H1 (cell line): Measurements from ENCODE around the gene SOBP. TPM values are rescaled to one million over a fixed set of nuclear protein-coding genes. Genes with fewer than 3 reads are reported as not detected.

ENCODE experiments used
- KDM4A ChIP-seq: IDR thresholded peaks from one replicate; pipeline ENCODE4 v1.7.1; 2012; ENCODE audit warnings: low read depth, mild to moderate bottlenecking, moderate library complexity, low read length, inconsistent platforms; ENCODE audit not compliant: severe bottlenecking
- RBBP5 ChIP-seq: IDR thresholded peaks from 2 replicates; pipeline ENCODE4 v1.7.1; 2012; ENCODE audit warnings: low read depth, mild to moderate bottlenecking, inconsistent platforms, low read length, moderate library complexity, borderline replicate concordance
- SAP30 ChIP-seq: fragments of 300-600 bp; sonication (generic); IDR thresholded peaks from 2 replicates; pipeline ENCODE4 v1.7.1; 2012; ENCODE audit warnings: low read length, moderate library complexity, mild to moderate bottlenecking, inconsistent platforms; ENCODE audit not compliant: insufficient read depth, insufficient replicate concordance
- SUZ12 ChIP-seq: fragments of 200-600 bp; sonication (generic); IDR thresholded peaks from 2 replicates; pipeline ENCODE4 v1.6.1; 2012; ENCODE audit warnings: mild to moderate bottlenecking, inconsistent platforms, low read length, moderate library complexity, mixed read lengths
- TAF7 ChIP-seq: optimal IDR thresholded peaks from 2 replicates; pipeline ENCODE3; 2011; ENCODE audit warnings: low read depth, mild to moderate bottlenecking, inconsistent platforms, low read length, moderate library complexity, borderline replicate concordance
- polyA plus RNA-seq, 7 experiments: library from polyadenylated mRNA; depleted of rRNA in 3 of 7; stranded (reverse) in 5 of 7; unstranded in 2 of 7; fragments of >200 nt in 5 of 7; fragments of 200-250 nt in 2 of 7; gene quantifications; 1 replicate in 5 of 7; 2 replicates in 1 of 7; 4 replicates in 1 of 7; pipeline versions ENCODE4 v1.2.1 to v1.2.3, GENCODE V29; 2011 to 2013; ENCODE audit warnings: missing spikeins in 2 of 7, mixed read lengths in 2 of 7
- total RNA-seq: library from RNA; stranded (reverse); fragmentation: NEBNext Ultra II Directional; extraction: Animal tissue kit (Norgen Biotek cat#: 25700); gene quantifications from 2 replicates; pipeline ENCODE4 v1.2.1, GENCODE V29; 2021
- TF ChIP-seq, protein P1 (sequence below): fragments of 300-600 bp; sonication (generic); IDR thresholded peaks from 2 replicates; pipeline ENCODE4 v1.7.1; 2012; ENCODE audit warnings: low read length, moderate library complexity, mild to moderate bottlenecking, inconsistent platforms; ENCODE audit not compliant: insufficient replicate concordance

SOBP gene
- total and polyA plus RNA-seq, 2 of the 8 experiments (the other 6 are each of a cell fraction or from before 2014, with no cell fraction given), result 0.45 to 6.2 TPM

- TF ChIP-seq, protein P1, sequence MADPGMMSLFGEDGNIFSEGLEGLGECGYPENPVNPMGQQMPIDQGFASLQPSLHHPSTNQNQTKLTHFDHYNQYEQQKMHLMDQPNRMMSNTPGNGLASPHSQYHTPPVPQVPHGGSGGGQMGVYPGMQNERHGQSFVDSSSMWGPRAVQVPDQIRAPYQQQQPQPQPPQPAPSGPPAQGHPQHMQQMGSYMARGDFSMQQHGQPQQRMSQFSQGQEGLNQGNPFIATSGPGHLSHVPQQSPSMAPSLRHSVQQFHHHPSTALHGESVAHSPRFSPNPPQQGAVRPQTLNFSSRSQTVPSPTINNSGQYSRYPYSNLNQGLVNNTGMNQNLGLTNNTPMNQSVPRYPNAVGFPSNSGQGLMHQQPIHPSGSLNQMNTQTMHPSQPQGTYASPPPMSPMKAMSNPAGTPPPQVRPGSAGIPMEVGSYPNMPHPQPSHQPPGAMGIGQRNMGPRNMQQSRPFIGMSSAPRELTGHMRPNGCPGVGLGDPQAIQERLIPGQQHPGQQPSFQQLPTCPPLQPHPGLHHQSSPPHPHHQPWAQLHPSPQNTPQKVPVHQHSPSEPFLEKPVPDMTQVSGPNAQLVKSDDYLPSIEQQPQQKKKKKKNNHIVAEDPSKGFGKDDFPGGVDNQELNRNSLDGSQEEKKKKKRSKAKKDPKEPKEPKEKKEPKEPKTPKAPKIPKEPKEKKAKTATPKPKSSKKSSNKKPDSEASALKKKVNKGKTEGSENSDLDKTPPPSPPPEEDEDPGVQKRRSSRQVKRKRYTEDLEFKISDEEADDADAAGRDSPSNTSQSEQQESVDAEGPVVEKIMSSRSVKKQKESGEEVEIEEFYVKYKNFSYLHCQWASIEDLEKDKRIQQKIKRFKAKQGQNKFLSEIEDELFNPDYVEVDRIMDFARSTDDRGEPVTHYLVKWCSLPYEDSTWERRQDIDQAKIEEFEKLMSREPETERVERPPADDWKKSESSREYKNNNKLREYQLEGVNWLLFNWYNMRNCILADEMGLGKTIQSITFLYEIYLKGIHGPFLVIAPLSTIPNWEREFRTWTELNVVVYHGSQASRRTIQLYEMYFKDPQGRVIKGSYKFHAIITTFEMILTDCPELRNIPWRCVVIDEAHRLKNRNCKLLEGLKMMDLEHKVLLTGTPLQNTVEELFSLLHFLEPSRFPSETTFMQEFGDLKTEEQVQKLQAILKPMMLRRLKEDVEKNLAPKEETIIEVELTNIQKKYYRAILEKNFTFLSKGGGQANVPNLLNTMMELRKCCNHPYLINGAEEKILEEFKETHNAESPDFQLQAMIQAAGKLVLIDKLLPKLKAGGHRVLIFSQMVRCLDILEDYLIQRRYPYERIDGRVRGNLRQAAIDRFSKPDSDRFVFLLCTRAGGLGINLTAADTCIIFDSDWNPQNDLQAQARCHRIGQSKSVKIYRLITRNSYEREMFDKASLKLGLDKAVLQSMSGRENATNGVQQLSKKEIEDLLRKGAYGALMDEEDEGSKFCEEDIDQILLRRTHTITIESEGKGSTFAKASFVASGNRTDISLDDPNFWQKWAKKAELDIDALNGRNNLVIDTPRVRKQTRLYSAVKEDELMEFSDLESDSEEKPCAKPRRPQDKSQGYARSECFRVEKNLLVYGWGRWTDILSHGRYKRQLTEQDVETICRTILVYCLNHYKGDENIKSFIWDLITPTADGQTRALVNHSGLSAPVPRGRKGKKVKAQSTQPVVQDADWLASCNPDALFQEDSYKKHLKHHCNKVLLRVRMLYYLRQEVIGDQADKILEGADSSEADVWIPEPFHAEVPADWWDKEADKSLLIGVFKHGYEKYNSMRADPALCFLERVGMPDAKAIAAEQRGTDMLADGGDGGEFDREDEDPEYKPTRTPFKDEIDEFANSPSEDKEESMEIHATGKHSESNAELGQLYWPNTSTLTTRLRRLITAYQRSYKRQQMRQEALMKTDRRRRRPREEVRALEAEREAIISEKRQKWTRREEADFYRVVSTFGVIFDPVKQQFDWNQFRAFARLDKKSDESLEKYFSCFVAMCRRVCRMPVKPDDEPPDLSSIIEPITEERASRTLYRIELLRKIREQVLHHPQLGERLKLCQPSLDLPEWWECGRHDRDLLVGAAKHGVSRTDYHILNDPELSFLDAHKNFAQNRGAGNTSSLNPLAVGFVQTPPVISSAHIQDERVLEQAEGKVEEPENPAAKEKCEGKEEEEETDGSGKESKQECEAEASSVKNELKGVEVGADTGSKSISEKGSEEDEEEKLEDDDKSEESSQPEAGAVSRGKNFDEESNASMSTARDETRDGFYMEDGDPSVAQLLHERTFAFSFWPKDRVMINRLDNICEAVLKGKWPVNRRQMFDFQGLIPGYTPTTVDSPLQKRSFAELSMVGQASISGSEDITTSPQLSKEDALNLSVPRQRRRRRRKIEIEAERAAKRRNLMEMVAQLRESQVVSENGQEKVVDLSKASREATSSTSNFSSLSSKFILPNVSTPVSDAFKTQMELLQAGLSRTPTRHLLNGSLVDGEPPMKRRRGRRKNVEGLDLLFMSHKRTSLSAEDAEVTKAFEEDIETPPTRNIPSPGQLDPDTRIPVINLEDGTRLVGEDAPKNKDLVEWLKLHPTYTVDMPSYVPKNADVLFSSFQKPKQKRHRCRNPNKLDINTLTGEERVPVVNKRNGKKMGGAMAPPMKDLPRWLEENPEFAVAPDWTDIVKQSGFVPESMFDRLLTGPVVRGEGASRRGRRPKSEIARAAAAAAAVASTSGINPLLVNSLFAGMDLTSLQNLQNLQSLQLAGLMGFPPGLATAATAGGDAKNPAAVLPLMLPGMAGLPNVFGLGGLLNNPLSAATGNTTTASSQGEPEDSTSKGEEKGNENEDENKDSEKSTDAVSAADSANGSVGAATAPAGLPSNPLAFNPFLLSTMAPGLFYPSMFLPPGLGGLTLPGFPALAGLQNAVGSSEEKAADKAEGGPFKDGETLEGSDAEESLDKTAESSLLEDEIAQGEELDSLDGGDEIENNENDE, result no peak
- TF ChIP-seq RBBP5, result peak; percentile 76; the same call in 1 of the 2 replicates
- TF ChIP-seq SUZ12, result peak; percentile 73; the same call in 1 of the 2 replicates
- TF ChIP-seq KDM4A, result peak; percentile 95
- TF ChIP-seq SAP30, result peak; percentile 70
- TF ChIP-seq TAF7, result no peak
Observed at GRCh38 chr6:107488875-107489635, 862 bp upstream of the SOBP start (continued).
